ENCODE measurements around the gene TF. TPM values are rescaled to one million over a fixed set of nuclear protein-coding genes. Genes with fewer than 3 reads are reported as not detected.

The TF gene
- polyA plus RNA-seq, 1 donor (not counting 4 experiments of a cell fraction or from before 2014, with no cell fraction given) = 0.30 TPM

DNA sequence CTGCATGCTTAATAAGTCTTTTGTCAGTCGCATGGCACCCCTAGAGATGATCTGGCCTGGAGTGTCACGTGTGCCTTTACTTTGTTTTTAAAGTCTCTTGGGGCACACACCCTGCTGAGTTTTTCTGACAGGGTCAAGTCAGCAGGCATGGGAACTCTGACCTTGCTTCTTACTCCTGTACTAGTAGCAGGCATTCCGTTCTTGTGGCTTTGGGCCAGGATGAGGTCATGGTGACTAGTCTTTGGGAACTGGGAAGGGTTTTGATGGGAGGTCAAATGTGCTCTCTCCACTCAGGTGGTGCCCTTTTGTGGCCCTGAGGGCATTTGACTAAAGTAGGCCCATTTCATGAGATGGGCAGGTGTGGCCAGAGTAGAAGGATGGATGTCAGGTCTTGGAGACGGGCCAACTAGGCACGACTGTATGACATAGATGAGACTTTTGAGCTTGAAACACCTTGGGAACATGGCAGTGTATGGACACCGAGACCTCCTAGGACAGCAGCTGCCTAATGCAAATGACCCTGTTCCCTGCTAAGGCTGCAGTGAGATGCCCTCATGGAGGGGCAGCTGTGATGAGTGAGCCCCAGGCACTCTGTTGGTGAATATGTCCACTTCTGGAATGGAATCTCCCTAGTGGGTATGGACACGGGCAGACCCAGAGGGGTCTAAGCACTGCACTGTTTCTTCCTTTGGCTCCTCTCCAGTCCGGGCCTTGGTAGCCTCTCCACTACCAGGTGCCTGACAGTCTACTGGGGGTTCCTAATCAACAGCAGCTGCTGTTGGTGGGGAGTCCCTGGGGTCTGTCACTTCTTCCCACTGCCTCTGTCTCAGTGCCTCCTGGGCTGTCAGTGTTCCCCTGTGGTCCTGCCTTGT is 75.8 kb downstream of the TF start:
- no peak overlapping the region for H3K27ac ChIP-seq (ENCODE audit: control insufficient read depth, insufficient read depth, low read length)
- H3K9ac ChIP-seq (ENCODE audit: control insufficient read depth, extremely low read depth, insufficient read depth, low read length) = no peak overlapping the region
- H3K4me2 ChIP-seq (ENCODE audit: control insufficient read depth, extremely low read depth, insufficient read depth, low read depth, low read length) = no peak overlapping the region
- no peaks in the 10 kb centered on the region for H3K27me3 ChIP-seq (ENCODE audit: control insufficient read depth, extremely low read depth, insufficient read depth, low read length)
- no peak for TF ChIP-seq EZH2 (IDR thresholded peaks at IDR 0.05; ENCODE audit: low read length)
- TF ChIP-seq, protein P1, sequence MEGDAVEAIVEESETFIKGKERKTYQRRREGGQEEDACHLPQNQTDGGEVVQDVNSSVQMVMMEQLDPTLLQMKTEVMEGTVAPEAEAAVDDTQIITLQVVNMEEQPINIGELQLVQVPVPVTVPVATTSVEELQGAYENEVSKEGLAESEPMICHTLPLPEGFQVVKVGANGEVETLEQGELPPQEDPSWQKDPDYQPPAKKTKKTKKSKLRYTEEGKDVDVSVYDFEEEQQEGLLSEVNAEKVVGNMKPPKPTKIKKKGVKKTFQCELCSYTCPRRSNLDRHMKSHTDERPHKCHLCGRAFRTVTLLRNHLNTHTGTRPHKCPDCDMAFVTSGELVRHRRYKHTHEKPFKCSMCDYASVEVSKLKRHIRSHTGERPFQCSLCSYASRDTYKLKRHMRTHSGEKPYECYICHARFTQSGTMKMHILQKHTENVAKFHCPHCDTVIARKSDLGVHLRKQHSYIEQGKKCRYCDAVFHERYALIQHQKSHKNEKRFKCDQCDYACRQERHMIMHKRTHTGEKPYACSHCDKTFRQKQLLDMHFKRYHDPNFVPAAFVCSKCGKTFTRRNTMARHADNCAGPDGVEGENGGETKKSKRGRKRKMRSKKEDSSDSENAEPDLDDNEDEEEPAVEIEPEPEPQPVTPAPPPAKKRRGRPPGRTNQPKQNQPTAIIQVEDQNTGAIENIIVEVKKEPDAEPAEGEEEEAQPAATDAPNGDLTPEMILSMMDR (optimal IDR thresholded peaks at IDR 0.05 in 1 of 3, IDR thresholded peaks at IDR 0.05 in 1 of 3, conservative IDR thresholded peaks at IDR 0.05 in 1 of 3; ENCODE audit: extremely low read depth in 1 of 3, insufficient read depth in 2 of 3, low read length in 3 of 3) = peak; percentile 53 to 77 (median 67)
- no peaks in the 10 kb centered on the region for H3K9me1 ChIP-seq (ENCODE audit: control insufficient read depth, extremely low read depth, insufficient read depth, low read length)
- DNase-seq (ENCODE audit: low read depth, low spot score) (peak; percentile 73), FAIRE-seq (peak; percentile 81)
- H2AFZ ChIP-seq (ENCODE audit: control insufficient read depth, low read length) = no peak overlapping the region
- dilution Hi-C loops (cut with MboI; ENCODE audit: extremely low pct_ligation_motif_present, low sequenced_read_pairs) = loop anchor here (5.0 kb wide), 1 partner anchor 50 kb away; no protein-coding TSS in a partner anchor
- no peaks in the 10 kb centered on the region for H3K9me3 ChIP-seq (ENCODE audit: control insufficient read depth, low read depth, low read length)
- peaks cover 29% of the 10 kb centered on the region for H3K4me1 ChIP-seq (ENCODE audit: control insufficient read depth, extremely low read depth, insufficient read depth, low read length)
- no peak overlapping the region for H3K4me3 ChIP-seq (ENCODE audit: control insufficient read depth in 2 of 3, extremely low read depth in 1 of 3, insufficient read depth in 2 of 3, low read depth in 1 of 3, low read length in 3 of 3)
- no peaks in the 10 kb centered on the region for H3K79me2 ChIP-seq (ENCODE audit: control insufficient read depth, insufficient read depth, low read length)
- H4K20me1 ChIP-seq (ENCODE audit: control insufficient read depth, extremely low read depth, insufficient read depth, low read length) = no peaks in the 10 kb centered on the region
- H3K36me3 ChIP-seq (ENCODE audit: control insufficient read depth in 2 of 2, extremely low read depth in 1 of 2, insufficient read depth in 2 of 2, low read length in 2 of 2) = peaks cover 4 to 36% of the 10 kb centered on the region in 2 experiments

DNA sequence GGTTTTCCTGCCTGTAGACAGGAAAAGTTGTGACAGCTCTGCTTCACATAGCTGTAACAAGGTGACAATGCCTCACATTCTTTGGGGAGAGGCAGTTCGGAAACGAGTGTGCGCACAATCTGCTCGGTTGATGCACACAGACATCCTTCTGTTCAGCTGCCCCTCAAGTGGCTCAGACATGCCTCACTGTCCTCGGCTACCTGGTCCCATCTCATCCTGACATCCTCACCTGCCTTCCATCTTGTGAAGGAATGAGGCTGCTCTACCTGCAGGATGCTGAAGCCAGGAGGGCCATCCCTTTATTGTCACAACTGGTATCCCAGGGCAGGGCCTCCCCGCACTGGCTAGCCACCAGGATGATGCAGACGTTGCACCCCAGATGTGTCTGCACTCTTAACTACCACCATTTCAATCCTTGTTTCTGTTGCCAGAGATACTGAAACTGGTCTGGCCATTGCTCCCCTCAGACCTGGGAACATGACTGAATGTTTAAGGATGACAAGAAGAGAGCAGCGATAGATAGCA is 78.8 kb downstream of the TF start:
- Histone ChIP-seq H2AFZ (ENCODE audit: control insufficient read depth, low read length) (no peak overlapping the region), H3K4me3 (ENCODE audit: control insufficient read depth in 2 of 3, extremely low read depth in 1 of 3, insufficient read depth in 2 of 3, low read depth in 1 of 3, low read length in 3 of 3) (no peak overlapping the region), H3K4me1 (ENCODE audit: control insufficient read depth, extremely low read depth, insufficient read depth, low read length) (peaks cover 19% of the 10 kb centered on the region), H3K9ac (ENCODE audit: control insufficient read depth, extremely low read depth, insufficient read depth, low read length) (no peak overlapping the region), H3K27me3 (ENCODE audit: control insufficient read depth, extremely low read depth, insufficient read depth, low read length) (no peaks in the 10 kb centered on the region), H4K20me1 (ENCODE audit: control insufficient read depth, extremely low read depth, insufficient read depth, low read length) (no peaks in the 10 kb centered on the region), H3K9me1 (ENCODE audit: control insufficient read depth, extremely low read depth, insufficient read depth, low read length) (no peaks in the 10 kb centered on the region), H3K79me2 (ENCODE audit: control insufficient read depth, insufficient read depth, low read length) (no peaks in the 10 kb centered on the region), H3K4me2 (ENCODE audit: control insufficient read depth, extremely low read depth, insufficient read depth, low read depth, low read length) (no peak overlapping the region), H3K9me3 (ENCODE audit: control insufficient read depth, low read depth, low read length) (no peaks in the 10 kb centered on the region), H3K36me3 (ENCODE audit: control insufficient read depth in 2 of 2, extremely low read depth in 1 of 2, insufficient read depth in 2 of 2, low read length in 2 of 2) (peaks cover 4 to 23% of the 10 kb centered on the region in 2 experiments), H3K27ac (ENCODE audit: control insufficient read depth, insufficient read depth, low read length) (no peak overlapping the region)
- TF ChIP-seq, protein P1 (optimal IDR thresholded peaks at IDR 0.05 in 1 of 3, IDR thresholded peaks at IDR 0.05 in 1 of 3, conservative IDR thresholded peaks at IDR 0.05 in 1 of 3; ENCODE audit: extremely low read depth in 1 of 3, insufficient read depth in 2 of 3, low read length in 3 of 3) = no peak
- no peak for TF ChIP-seq EZH2 (IDR thresholded peaks at IDR 0.05; ENCODE audit: low read length)
- no peak for DNase-seq (ENCODE audit: low read depth, low spot score)
- dilution Hi-C loops (cut with MboI; ENCODE audit: extremely low pct_ligation_motif_present, low sequenced_read_pairs) = loop anchor here (5.0 kb wide), 1 partner anchor 47 kb away; no protein-coding TSS in a partner anchor
- no peak for FAIRE-seq
